DND-41 (cell line): ENCODE measurements around the gene VWA8.

Source experiments
- CTCF ChIP-seq: IDR thresholded peaks from 2 replicates; pipeline ENCODE4 v1.5.1; 2012; ENCODE audit warnings: borderline replicate concordance, low read length, moderate library complexity, mild to moderate bottlenecking; ENCODE audit not compliant: poor library complexity, severe bottlenecking; ENCODE audit errors: extremely low read depth
- EZH2 ChIP-seq: IDR thresholded peaks from 3 replicates; pipeline ENCODE4 v1.6.1; 2012; ENCODE audit warnings: borderline replicate concordance, low read depth, mild to moderate bottlenecking, moderate library complexity, low read length, inconsistent platforms; ENCODE audit not compliant: severe bottlenecking

- no peak for TF ChIP-seq CTCF
- no peak for TF ChIP-seq EZH2
Measured at GRCh38 chr13:41880966-41881365, 79.9 kb downstream of the VWA8 start.
